Measurements from ENCODE around the gene PGLYRP3.

- TF ChIP-seq CTCF (IDR thresholded peaks at IDR 0.05; ENCODE audit: low read depth, low read length) = no peak
- TF ChIP-seq, protein P1, sequence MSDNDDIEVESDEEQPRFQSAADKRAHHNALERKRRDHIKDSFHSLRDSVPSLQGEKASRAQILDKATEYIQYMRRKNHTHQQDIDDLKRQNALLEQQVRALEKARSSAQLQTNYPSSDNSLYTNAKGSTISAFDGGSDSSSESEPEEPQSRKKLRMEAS (IDR thresholded peaks at IDR 0.05; ENCODE audit: low read depth, low read length) = no peak
These were observed 47.4 kb upstream of the PGLYRP3 start for GRCh38 chr1:153360190-153360589.
